Upper lobe of right lung (tissue), 1 donor: ENCODE data around the gene CNKSR1. TPM values are rescaled to one million over a fixed set of nuclear protein-coding genes. Genes with fewer than 3 reads are reported as not detected.

ENCODE experiments used
- ATAC-seq: fragments of 200-7000 bp; cut with Tn5 transposase; one replicate; pipeline ENCODE4 v1.9.1; 2020; ENCODE audit warnings: mild to moderate bottlenecking, moderate library complexity
- DNase-seq: peaks from one replicate; pipeline ENCODE4 v3.0.0-alpha.2; 2020
- H3K27ac ChIP-seq: fragments of 200-600 bp; one replicate; pipeline ENCODE4 v1.8.0; 2022
- H3K27me3 ChIP-seq: fragments of 200-600 bp; one replicate; pipeline ENCODE4 v1.8.0; 2022; ENCODE audit warnings: mild to moderate bottlenecking
- H3K36me3 ChIP-seq: fragments of 200-600 bp; one replicate; pipeline ENCODE4 v1.8.0; 2022
- H3K4me1 ChIP-seq: fragments of 200-600 bp; one replicate; pipeline ENCODE4 v1.8.0; 2022
- H3K4me3 ChIP-seq: fragments of 200-600 bp; one replicate; pipeline ENCODE4 v1.8.0; 2022; ENCODE audit warnings: mild to moderate bottlenecking
- H3K9me3 ChIP-seq: fragments of 200-600 bp; one replicate; pipeline ENCODE4 v1.8.0; 2022
- intact Hi-C: fragments of 100-400 bp; cut with DNase I; formaldehyde crosslinking; loops from one replicate; pipeline ENCODE4 v1.11.0; 2022
- total RNA-seq: library from RNA; stranded (reverse); fragmentation: NEBNext Ultra II Directional; extraction: Animal tissue kit (Norgen Biotek cat#: 25700); gene quantifications from one replicate; pipeline ENCODE4 v1.2.1, GENCODE V29; 2021
- TF ChIP-seq, protein P1 (sequence below): fragments of 200-600 bp; IDR thresholded peaks from one replicate; pipeline ENCODE4 v1.8.0; 2022; ENCODE audit warnings: antibody characterized with exemption
- donor health status: DM: no; HTN: yes; CAD: no; lungs with severe emphysema.

The CNKSR1 gene
- total RNA-seq, 1 donor from 2014 or later: 21.6 TPM

DNA sequence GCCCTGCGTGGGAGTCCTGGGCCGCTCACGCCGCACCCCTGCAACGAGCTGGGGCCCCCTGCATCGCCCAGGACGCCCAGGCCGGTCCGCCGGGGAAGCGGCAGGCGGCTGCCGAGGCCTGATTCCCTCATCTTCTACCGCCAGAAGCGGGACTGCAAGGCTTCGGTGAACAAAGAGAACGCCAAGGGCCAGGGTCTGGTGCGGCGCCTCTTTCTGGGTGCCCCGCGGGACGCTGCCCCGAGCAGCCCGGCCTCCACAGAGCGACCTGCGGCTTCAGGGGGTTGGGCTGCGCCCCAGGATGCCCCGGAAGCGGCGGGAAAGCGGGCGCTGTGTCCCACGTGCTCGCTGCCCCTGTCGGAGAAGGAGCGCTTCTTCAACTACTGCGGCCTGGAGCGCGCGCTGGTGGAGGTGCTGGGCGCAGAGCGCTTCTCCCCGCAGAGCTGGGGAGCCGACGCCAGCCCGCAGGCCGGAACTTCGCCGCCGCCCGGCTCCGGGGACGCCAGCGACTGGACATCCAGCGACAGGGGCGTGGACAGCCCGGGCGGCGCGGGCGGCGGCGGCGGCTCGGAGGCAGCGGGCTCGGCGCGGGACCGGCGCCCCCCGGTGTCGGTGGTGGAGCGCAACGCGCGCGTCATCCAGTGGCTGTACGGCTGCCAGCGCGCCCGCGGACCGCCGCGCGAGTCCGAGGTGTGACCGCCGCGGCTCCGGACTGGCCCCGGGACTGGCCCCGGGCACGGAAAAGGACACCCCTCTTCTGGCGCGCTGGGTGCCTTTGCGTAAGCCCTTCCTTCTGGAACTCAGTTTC is 15.7 kb upstream of the CNKSR1 start:
- Histone ChIP-seq H3K4me3 (peak overlapping the region; percentile 59), H3K27me3 (peaks cover 10% of the 10 kb centered on the region), H3K27ac (peak overlapping the region; percentile 24), H3K36me3 (no peaks in the 10 kb centered on the region), H3K4me1 (peaks cover 19% of the 10 kb centered on the region), H3K9me3 (no peaks in the 10 kb centered on the region)
- intact Hi-C loops: no loop called here
- TF ChIP-seq, protein P1, sequence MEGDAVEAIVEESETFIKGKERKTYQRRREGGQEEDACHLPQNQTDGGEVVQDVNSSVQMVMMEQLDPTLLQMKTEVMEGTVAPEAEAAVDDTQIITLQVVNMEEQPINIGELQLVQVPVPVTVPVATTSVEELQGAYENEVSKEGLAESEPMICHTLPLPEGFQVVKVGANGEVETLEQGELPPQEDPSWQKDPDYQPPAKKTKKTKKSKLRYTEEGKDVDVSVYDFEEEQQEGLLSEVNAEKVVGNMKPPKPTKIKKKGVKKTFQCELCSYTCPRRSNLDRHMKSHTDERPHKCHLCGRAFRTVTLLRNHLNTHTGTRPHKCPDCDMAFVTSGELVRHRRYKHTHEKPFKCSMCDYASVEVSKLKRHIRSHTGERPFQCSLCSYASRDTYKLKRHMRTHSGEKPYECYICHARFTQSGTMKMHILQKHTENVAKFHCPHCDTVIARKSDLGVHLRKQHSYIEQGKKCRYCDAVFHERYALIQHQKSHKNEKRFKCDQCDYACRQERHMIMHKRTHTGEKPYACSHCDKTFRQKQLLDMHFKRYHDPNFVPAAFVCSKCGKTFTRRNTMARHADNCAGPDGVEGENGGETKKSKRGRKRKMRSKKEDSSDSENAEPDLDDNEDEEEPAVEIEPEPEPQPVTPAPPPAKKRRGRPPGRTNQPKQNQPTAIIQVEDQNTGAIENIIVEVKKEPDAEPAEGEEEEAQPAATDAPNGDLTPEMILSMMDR: no peak
- ATAC-seq (peak; percentile 75), DNase-seq (peak; percentile 85)

DNA sequence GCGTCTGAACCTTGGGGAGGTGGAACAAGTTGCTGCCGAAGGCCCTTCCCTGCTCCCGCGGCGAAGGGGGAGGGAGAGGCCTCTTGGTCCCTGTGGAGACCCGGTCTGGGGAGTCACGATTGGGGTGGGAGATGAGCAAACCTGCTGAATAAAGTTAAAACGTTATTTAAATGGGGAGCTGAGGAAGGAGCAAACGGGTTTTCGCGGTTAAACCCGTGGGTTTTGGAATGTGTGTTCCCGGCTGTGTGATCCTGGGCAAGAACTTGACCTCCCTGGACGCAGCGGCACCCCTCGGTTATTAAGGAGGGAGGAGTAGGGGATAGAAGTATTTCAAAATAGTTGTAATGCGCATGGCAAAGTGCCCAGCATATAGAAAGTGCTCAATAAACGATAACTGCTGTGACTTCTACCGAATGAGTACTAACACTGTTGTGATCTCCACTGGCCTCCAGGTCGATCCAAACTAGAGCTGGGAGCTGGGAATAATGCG is 15.0 kb upstream of the CNKSR1 start:
- Histone ChIP-seq H3K36me3 (no peaks in the 10 kb centered on the region), H3K4me1 (peaks cover 19% of the 10 kb centered on the region), H3K27me3 (peaks cover 6% of the 10 kb centered on the region), H3K27ac (no peak overlapping the region), H3K4me3 (peak overlapping the region; percentile 59), H3K9me3 (no peaks in the 10 kb centered on the region)
- ATAC-seq: no peak
- intact Hi-C loops: no loop called here
- DNase-seq: no peak
- TF ChIP-seq, protein P1: no peak

DNA sequence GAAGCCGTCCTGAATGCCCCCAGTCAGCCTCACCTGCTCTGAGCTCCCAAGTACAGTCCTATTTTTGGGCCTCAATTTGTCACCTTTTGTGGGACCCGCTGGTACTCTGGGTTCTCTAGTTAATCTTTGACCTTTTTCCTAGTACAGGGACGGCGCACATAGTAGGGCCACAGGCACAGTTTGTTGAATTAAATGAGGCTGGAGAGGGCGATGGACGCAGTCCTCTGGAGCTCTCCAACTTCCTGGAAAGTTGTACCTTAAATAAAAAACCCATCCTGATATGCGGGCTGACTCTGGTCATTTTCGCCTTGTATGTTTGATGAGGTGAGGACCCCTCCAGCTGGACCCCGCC is 13.6 kb upstream of the CNKSR1 start:
- intact Hi-C loops: no loop called here
- Histone ChIP-seq H3K27ac (no peak overlapping the region), H3K9me3 (no peaks in the 10 kb centered on the region), H3K36me3 (no peaks in the 10 kb centered on the region), H3K27me3 (peaks cover 6% of the 10 kb centered on the region), H3K4me3 (peak overlapping the region; percentile 25), H3K4me1 (peaks cover 19% of the 10 kb centered on the region)
- ATAC-seq (no peak), DNase-seq (no peak)
- TF ChIP-seq, protein P1: no peak

DNA sequence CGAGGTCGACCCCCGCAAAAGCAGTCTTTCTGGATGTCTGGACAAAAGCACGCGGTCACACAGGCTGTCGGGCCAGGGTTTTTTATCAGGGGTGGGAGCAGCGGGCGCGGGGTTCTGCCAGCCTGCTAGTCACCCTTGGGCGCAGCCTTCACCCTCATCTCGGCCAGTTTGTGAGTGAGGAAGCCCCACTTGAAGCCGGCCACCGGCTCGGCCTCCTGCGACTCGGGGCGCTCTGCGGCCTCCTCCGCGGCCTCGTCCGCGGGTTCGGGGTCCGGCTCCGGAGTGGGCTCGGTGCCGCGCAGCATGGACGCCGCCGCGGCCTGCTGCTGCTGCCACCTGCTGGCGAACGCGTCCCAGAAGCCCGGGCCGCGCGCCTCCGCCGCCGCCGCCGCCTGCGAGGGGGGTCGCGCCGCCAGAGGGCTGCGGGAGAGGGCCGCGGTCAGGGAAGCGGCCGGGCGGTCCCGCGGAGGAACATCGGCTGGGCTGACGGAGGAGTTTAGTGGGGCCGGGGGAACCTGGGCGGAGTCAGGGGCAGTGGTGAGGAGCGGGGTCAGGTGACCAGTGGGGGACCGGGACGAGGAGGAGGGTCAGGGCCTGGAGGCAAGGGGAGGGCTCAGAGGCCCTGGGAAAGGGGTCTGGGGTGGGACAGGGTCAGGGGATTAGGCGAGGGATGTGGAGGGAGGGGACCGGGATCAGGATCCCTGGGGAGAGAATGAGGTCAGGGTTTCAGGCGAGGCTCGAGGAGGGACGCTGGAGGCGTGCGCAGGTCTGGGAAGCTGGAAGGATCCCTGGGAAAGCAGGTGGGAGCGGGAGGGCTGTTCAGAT is 13.0 kb upstream of the CNKSR1 start:
- DNase-seq (peak; percentile 72), ATAC-seq (peak; percentile 71)
- Histone ChIP-seq H3K4me3 (peak overlapping the region; percentile 25), H3K27ac (no peak overlapping the region), H3K36me3 (no peaks in the 10 kb centered on the region), H3K9me3 (no peaks in the 10 kb centered on the region), H3K4me1 (peaks cover 19% of the 10 kb centered on the region), H3K27me3 (peaks cover 6% of the 10 kb centered on the region)
- TF ChIP-seq, protein P1: peak; percentile 64
- intact Hi-C loops: no loop called here

DNA sequence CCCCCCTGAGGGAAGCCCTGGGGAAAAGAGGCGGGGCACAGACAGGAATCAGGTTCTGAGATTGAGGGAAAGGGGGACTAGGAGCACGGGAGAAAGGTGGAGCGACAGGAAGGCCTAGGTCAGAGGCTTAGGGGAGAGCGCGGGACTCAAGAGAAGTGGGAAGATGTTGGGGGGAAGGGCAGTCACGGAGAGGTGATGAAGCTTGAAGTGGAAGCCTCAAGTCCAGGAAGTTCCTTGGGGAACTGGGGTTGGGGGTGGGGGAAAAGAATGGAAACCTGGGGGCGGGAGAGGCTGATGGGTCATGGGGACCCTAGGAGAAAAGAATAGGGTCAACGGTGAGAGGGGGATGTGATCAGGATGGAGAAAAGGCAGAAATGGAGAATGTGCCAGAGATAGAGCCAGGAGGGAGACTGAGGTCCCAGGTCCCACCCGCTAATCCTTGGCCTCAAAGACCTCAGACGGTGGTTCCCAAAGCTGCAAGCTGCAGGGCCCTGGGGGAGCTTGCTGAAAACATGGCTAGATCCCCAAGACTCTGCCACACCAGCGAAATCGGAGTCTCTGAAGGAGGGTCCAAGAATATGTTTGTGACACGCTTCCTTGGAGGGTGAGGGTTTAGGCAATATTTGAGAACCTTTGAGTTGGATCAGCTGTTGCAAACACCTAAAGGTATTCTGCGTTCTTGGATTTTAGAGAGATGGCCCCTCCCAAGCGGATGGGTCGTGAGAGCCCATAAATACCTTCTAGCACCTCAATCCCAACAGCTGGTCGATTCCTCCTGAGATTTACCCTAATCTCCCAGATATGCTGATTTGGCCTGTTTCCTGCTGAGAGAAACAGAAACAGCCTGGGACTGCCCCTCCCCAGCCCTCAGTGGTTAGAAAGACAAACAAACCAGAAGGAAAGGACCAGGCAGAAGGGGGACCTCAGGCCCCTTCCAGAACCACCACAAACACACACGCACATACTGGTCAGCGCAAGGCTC is 12.1 kb upstream of the CNKSR1 start:
- Histone ChIP-seq H3K27me3 (peaks cover 6% of the 10 kb centered on the region), H3K36me3 (no peaks in the 10 kb centered on the region), H3K4me1 (peaks cover 19% of the 10 kb centered on the region), H3K27ac (no peak overlapping the region), H3K9me3 (no peaks in the 10 kb centered on the region), H3K4me3 (no peak overlapping the region)
- ATAC-seq (no peak), DNase-seq (no peak)
- TF ChIP-seq, protein P1: no peak
- intact Hi-C loops: no loop called here
